Measurements from ENCODE around the gene FGF12.

- TF ChIP-seq SUZ12 (IDR thresholded peaks at IDR 0.05; ENCODE audit: extremely low read depth, insufficient read depth, insufficient read length) (no peak), ZNF274 (IDR thresholded peaks at IDR 0.05; ENCODE audit: low read depth, low read length) (no peak), YY1 (IDR thresholded peaks at IDR 0.05; ENCODE audit: insufficient read depth, insufficient read length) (no peak)
These were observed 334.4 kb downstream of the FGF12 start for GRCh38 chr3:192392986-192393385.
